ENCODE results near the gene SPTA1. TPM values are rescaled to one million over a fixed set of nuclear protein-coding genes. Genes with fewer than 3 reads are reported as not detected.

SPTA1 gene
- total and polyA plus RNA-seq, 2 of the 8 experiments (the other 6 are each of a cell fraction or from before 2014, with no cell fraction given) = not detected

DNA sequence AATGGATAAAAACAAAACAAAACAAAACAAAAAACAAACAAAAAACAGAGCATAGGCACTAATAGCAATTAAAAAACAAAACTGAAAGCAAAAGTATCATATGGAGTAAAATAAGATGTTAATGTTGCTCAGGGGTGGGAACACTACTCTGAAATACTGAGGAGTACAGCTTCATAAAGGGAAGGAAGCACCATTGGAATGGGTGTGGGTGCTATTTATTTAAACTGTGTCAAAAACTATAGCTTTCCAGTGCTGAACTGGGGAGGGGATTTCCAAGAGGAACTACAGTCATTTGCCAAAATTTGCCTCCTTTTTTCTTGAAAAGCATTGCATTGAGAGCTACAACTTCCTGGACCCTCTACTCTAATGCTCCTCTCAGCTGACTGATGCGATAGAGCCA is 40.0 kb downstream of the SPTA1 start:
- CTCF ChIA-PET (ENCODE audit: partially characterized antibody) = interaction anchor here (1.0 kb wide), 1 partner anchor 9 kb away, joined by 3 read pairs; no protein-coding TSS in a partner anchor
- Histone ChIP-seq H3K9ac (replicated peaks in 1 of 4; ENCODE audit: extremely low read depth in 1 of 4, low read depth in 3 of 4, low read length in 3 of 4) (no peak overlapping the region), H3K56ac (replicated peaks; ENCODE audit: insufficient read length, low read depth, low read length) (no peak overlapping the region), H3K18ac (ENCODE audit: extremely low read depth, low read length) (no peak overlapping the region), H3K4me1 (replicated peaks in 1 of 4; ENCODE audit: control insufficient read depth in 3 of 4, insufficient read depth in 4 of 4, low read length in 3 of 4) (no peaks in the 10 kb centered on the region), H3K4me2 (ENCODE audit: insufficient read depth in 1 of 2, low read depth in 2 of 2, low read length in 2 of 2) (no peak overlapping the region), H4K5ac (ENCODE audit: insufficient read length, low read depth, low read length) (no peak overlapping the region), H3K79me2 (ENCODE audit: control insufficient read depth in 1 of 2, insufficient read depth in 2 of 2, low read length in 2 of 2) (no peaks in the 10 kb centered on the region), H2BK15ac (ENCODE audit: low read length) (no peak overlapping the region), H2BK5ac (ENCODE audit: low read depth, low read length) (no peak overlapping the region), H2BK120ac (replicated peaks; ENCODE audit: low read depth, low read length) (no peak overlapping the region), H2BK20ac (ENCODE audit: low read length) (no peak overlapping the region), H2AFZ (ENCODE audit: low read length) (no peak overlapping the region), H3K4ac (replicated peaks; ENCODE audit: insufficient read length, low read depth, low read length) (no peak overlapping the region), H2BK12ac (ENCODE audit: low read depth, low read length) (no peak overlapping the region), H4K8ac (ENCODE audit: extremely low read depth, insufficient read depth, low read length) (no peak overlapping the region), H3K36me3 (ENCODE audit: control insufficient read depth in 2 of 4, insufficient read depth in 4 of 4, low read length in 3 of 4) (no peaks in the 10 kb centered on the region), H3K23ac (ENCODE audit: insufficient read length) (no peak overlapping the region), H3K79me1 (ENCODE audit: low read depth, low read length) (no peaks in the 10 kb centered on the region), H3K4me3 (ENCODE audit: extremely low read depth in 1 of 4, insufficient read depth in 2 of 4, low read depth in 3 of 4, low read length in 4 of 4) (no peak overlapping the region), H3K23me2 (ENCODE audit: low read depth, low read length) (no peaks in the 10 kb centered on the region), H3K9me3 (ENCODE audit: insufficient read depth in 2 of 2, low read depth in 1 of 2, low read length in 1 of 2) (no peaks in the 10 kb centered on the region), H3K14ac (ENCODE audit: insufficient read length) (no peak overlapping the region), H3K27me3 (replicated peaks in 1 of 4; ENCODE audit: control insufficient read depth in 3 of 4, extremely low read depth in 1 of 4, insufficient read depth in 3 of 4, low read length in 3 of 4) (no peaks in the 10 kb centered on the region), H3K27ac (ENCODE audit: low read depth, low read length) (no peak overlapping the region), H4K20me1 (replicated peaks in 1 of 2; ENCODE audit: control insufficient read depth in 1 of 2, insufficient read depth in 2 of 2, low read length in 2 of 2) (no peaks in the 10 kb centered on the region), H4K91ac (replicated peaks; ENCODE audit: insufficient read length, low read length) (no peak overlapping the region), H2AK5ac (ENCODE audit: low read depth, low read length) (no peak overlapping the region)
- FAIRE-seq (no peak), DNase-seq (ENCODE audit: low read depth in 1 of 2, low spot score in 2 of 2) (no peak)
- POLR2A ChIA-PET (ENCODE audit: partially characterized antibody) = no interaction called here
- 95% methylated on average over 1 of the region's 1 CpG; no CpG with 5 or more reads in 1 of the 2 experiments for WGBS, 2 experiments (ENCODE audit: extremely low coverage in 1 of 2, insufficient coverage in 1 of 2, insufficient read length in 1 of 2, insufficient replicate concordance in 2 of 2, low coverage in 1 of 2, low lambda C conversion rate in 2 of 2, missing lambda C conversion rate in 1 of 2)
- TF ChIP-seq RXRA (IDR thresholded peaks at IDR 0.05; ENCODE audit: insufficient read depth, low read depth, low read length) = no peak
- TF ChIP-seq, protein P1, sequence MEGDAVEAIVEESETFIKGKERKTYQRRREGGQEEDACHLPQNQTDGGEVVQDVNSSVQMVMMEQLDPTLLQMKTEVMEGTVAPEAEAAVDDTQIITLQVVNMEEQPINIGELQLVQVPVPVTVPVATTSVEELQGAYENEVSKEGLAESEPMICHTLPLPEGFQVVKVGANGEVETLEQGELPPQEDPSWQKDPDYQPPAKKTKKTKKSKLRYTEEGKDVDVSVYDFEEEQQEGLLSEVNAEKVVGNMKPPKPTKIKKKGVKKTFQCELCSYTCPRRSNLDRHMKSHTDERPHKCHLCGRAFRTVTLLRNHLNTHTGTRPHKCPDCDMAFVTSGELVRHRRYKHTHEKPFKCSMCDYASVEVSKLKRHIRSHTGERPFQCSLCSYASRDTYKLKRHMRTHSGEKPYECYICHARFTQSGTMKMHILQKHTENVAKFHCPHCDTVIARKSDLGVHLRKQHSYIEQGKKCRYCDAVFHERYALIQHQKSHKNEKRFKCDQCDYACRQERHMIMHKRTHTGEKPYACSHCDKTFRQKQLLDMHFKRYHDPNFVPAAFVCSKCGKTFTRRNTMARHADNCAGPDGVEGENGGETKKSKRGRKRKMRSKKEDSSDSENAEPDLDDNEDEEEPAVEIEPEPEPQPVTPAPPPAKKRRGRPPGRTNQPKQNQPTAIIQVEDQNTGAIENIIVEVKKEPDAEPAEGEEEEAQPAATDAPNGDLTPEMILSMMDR (IDR thresholded peaks at IDR 0.05; ENCODE audit: control extremely low read depth in 1 of 3, insufficient read depth in 1 of 3, low read depth in 1 of 3, low read length in 3 of 3) = no peak
- TF ChIP-seq JUND (IDR thresholded peaks at IDR 0.05; ENCODE audit: low read length) = no peak
